Tibial nerve (tissue), 4 donors: ENCODE data around the gene COBL.

ENCODE experiments used
- EP300 ChIP-seq, 2 donors: sonication (generic); formaldehyde crosslinking; IDR thresholded peaks; one replicate each; pipeline ENCODE4 v1.6.1; 2017; ENCODE audit warnings: antibody characterized with exemption in 2 of 2, mild to moderate bottlenecking in 1 of 2
- TF ChIP-seq, protein P1 (sequence below), 5 experiments: fragments of 200-600 bp in 3 of 5; fragments of 450-650 bp in 2 of 5; sonication (generic) in 3 of 5; IDR thresholded peaks; one replicate each; pipeline ENCODE4 v1.5.1; 2016 to 2019; ENCODE audit warnings: antibody characterized with exemption in 5 of 5, mild to moderate bottlenecking in 3 of 5, moderate library complexity in 2 of 5

DNA sequence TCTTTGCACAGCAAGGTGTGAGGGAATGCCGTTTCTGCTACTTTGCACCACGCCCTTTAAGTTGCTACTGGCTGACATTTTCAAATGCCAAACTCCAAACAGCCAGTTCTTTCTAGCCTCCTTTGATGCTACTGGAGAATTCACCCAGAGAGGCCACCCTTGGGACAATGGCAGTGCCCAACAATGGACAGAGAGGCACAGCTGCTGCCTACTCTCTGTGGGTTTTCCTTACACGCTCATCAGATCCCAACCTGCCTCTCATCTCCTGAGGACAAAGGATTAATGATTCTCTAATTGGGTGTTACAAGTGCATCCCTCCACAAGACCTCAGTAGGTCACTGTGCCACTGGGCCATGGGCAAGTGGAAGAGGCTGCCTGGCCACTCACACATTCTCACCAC is 105.8 kb downstream of the COBL start:
- TF ChIP-seq, protein P1, sequence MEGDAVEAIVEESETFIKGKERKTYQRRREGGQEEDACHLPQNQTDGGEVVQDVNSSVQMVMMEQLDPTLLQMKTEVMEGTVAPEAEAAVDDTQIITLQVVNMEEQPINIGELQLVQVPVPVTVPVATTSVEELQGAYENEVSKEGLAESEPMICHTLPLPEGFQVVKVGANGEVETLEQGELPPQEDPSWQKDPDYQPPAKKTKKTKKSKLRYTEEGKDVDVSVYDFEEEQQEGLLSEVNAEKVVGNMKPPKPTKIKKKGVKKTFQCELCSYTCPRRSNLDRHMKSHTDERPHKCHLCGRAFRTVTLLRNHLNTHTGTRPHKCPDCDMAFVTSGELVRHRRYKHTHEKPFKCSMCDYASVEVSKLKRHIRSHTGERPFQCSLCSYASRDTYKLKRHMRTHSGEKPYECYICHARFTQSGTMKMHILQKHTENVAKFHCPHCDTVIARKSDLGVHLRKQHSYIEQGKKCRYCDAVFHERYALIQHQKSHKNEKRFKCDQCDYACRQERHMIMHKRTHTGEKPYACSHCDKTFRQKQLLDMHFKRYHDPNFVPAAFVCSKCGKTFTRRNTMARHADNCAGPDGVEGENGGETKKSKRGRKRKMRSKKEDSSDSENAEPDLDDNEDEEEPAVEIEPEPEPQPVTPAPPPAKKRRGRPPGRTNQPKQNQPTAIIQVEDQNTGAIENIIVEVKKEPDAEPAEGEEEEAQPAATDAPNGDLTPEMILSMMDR (IDR thresholded peaks at IDR 0.05) = no peak
- no peak for TF ChIP-seq EP300 (IDR thresholded peaks at IDR 0.05)
